HG03460 (cell line): ENCODE data around the gene KRT9.
"Not testable (repeated sequence)": the region's sequence is repeated elsewhere in the genome, so short reads cannot be mapped to it uniquely, and the experiment has no call there.

ENCODE experiments used
- ATAC-seq: cut with Tn5 transposase; IDR thresholded peaks from one replicate; pipeline ENCODE4 v1.9.1; 2021; ENCODE audit not compliant: unreplicated experiment

KRT9 gene, protein sequence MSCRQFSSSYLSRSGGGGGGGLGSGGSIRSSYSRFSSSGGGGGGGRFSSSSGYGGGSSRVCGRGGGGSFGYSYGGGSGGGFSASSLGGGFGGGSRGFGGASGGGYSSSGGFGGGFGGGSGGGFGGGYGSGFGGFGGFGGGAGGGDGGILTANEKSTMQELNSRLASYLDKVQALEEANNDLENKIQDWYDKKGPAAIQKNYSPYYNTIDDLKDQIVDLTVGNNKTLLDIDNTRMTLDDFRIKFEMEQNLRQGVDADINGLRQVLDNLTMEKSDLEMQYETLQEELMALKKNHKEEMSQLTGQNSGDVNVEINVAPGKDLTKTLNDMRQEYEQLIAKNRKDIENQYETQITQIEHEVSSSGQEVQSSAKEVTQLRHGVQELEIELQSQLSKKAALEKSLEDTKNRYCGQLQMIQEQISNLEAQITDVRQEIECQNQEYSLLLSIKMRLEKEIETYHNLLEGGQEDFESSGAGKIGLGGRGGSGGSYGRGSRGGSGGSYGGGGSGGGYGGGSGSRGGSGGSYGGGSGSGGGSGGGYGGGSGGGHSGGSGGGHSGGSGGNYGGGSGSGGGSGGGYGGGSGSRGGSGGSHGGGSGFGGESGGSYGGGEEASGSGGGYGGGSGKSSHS

DNA sequence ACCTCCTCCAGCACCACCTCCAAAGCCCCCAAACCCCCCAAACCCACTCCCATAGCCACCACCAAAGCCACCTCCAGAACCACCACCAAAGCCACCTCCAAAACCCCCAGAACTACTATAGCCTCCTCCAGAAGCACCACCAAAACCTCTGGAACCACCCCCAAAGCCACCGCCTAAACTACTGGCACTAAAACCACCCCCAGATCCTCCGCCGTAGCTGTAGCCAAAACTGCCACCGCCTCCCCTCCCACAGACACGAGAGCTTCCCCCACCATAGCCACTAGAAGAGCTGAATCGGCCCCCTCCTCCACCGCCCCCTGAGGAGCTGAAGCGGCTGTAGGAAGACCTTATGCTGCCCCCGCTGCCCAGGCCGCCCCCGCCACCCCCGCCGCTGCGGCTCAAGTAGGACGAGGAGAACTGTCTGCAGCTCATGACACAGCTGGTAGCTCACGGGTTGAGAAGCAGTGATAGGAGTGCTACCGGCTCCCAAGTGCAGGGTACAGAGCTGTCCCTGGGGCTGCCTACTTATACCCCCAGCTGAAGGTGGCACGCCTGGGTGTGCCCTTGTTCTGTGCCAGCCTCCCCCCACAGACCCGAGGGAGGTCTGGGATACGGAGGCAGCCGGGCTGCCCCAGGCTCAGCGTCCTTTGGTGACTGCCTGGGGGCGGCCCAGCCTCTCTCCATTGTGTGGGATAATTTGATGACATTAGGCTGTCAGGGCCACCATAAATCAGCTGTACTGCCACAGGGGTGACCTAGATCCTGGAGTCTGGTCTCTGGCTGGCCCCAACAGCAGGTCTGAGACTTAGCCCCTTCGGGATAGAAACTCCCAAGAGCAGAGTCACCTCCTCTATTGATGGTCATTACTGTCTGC, at the start of gene KRT9:
Gene KRT9, minus strand, starts transcription at position 499 of the 874 bp plus-strand sequence. Its CDS starts 67 bp downstream, at position 432.
- no peak for ATAC-seq

DNA sequence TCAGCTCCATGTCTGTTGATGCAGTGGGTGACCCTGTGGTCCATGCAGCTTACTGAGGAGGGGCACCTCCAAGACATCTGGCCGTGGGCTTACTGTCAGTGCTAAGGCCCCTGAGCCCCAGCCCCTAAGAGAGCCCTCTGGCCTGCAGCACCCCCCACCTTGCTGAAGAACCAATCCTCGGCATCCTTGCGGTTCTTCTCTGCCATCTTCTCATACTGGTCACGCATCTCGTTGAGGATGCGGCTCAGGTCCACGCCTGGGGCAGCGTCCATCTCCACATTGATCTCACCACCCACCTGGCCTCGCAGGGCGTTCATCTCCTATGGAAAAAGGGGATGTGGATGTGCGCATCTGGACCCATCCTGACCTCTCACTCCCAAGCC, 49.6 kb upstream of the KRT9 start:
- not testable (repeated sequence) for ATAC-seq

DNA sequence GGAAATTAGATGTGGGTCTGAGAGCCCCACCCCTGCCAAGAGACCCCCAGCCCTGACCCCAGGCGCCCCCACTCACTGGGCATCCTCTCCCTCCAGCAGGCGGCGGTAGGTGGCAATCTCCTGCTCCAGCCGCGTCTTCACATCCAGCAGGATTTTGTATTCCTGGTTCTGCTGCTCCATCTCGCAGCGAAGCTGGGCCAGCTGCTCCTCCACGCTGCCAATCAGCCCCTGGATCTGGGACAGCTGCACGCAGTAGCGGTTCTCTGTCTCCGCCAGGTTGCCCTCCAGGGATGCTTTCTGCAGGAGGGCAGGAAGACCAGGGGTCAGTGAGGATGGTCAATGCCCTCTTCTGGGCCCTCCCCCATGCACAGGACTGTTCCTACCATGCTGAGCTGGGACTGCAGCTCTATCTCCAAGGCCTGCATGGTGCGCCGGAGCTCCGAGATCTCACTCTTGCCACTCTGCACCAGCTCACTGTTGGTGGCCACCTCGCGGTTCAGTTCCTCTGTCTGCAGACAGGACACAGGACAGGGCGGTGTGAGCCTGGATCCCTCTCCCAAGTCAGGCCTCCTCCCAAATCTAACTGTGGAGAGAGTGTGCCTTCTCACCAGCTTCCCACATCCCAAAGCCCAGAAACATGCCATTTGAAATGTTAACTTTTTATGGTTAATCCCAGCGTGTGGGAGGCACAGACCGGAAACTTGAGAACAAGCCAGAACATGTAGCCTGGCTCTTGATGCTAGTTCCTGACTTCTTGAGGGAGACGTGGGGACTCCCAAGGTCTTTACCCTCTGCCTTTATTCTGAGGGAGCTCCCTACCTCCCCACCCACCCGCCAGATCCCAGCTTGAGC, 49.0 kb upstream of the KRT9 start:
- ATAC-seq: no peak

DNA sequence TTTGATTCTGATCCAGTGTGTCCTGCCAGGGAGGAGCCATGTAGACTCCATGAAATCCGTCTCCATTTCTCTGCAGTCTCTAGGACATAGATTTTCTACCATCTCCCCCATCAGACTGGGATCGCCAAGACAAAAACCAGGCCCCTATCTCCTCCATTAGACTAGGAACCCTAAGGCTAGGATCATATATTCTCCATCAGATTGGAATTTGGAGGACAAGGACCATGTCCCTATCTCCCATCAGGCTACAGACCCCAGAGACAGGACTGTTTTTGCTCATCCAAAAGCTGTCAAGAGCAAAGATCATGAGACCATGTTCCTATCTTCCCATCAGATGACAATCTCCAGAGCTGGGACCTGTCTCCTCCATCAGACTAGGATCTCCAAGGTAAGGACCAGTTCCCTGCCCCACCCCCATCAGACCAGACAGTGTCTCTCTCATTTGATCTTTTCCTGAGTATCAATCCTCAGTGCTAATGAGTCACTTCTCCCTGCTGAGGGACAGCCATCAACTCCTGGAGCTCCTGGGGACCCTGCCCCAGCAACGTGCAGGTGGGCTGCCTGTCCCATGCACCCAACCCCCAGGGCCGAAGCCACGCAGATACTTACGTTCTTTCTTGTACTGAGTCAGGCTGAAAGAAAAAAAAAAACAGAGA, 48.2 kb upstream of the KRT9 start:
- ATAC-seq: not testable (repeated sequence)

DNA sequence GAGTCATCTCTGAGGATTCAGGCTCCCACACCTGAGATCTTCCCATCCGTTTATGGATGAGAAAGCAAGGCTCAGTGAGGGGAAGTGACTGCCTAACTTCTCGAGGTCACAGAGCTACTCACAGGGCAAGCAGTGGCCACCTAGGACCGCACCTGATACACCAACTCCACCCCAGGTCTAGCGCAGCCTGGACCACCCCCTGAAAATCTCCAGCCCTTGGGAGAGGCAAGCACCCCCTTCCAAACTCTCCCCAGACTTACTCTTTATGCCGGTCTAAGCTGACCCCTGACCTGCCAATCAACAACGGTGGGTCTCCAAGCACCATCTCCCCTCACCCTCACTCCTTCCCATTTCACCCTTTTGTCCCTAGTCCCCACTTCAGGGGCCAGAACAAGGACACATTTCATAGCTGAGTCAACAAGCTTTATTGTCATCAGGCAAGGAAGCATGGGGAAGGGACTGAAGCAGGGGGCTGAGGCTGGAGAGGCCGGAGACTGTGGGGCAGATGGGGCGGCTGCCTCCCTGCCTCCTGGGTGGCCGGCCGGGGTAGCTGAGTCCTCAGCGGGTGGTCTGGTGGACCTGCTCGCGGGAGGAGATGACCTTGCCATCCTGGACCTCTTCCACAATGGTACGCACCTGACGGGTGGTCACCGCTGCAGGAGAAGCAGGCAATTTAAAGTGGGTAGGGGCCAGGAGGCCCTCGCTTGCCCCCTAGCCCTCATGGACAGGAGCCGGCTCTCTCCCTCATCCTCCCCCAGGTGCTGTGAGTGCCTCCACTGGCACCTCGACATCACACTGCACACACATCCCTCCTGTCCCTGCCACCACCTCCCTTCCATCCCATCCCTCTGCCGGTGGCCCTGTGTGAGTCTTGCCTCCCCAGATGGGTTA, 47.4 kb upstream of the KRT9 start:
- ATAC-seq: no peak

DNA sequence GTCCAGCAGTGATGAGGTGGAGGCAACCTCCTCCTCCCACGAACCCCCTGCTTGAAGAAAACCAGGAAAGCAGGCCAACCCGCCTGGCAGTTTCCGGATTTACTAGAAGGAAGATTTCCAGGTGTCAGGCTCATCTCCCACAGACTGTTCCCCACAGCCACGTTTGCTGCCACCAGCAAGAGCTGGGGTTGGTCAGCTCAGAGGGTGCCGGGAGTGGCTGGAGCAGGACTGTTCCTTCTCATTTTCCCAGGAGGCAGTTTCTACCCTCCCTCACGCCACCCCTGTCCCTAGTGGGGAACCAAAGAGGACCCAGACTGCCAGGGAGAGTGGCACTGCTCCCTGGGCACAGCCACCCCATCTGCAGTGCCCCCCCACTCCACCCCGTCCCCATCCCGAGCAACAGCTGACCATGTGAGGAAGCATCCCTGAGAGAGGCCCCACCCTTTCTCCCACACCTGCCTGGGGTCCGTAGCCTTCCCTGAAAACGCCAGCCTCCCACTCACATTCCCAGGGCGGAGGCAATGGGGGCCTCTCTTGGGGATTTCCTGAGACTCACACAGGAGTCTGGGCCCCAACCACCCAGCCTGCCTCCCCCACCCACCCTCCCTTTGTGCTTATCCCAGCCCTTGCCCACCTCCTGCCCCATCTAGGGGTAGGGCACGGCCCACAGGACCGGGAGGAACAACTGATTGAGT, 46.6 kb upstream of the KRT9 start:
- ATAC-seq: no peak

DNA sequence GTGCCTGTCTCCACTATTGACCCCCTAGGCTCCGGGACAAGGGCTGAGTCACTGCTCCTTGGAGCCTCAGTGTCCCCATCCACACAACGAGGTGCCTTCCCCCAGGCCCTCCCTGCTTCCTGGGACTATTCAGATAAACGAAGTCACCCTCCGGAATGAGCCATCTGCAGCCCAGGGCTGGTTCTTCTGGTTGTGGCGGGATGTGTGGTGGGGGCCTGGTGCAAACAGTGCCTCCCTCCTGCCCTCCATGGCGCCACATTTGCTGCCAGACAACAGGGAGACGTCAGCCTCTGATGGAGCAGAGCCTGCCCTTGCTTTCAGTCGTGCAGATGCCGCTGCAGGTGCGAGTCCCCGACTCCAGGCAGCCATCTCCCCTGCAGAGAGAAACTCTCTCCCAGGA, 45.8 kb upstream of the KRT9 start:
- no peak for ATAC-seq

DNA sequence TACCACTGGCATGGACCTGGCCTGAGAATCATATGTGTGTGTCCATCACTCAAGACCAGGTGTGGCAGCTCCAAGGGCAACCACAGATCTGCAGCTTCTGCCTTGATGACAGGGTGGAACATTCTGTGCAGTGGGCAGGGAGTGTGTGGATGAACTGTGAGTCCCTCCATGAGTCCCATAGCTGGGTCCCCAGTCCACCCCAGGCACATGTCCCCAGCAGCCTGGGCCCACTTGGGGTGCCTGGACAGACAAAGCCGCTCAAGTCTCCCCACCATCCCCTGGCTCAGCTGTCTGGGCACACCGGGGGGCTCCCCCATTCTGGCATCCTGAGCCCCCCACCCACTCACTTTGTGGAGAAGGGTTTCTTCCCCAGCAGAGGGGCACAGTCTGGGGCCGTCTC, 45.3 kb upstream of the KRT9 start:
- no peak for ATAC-seq

DNA sequence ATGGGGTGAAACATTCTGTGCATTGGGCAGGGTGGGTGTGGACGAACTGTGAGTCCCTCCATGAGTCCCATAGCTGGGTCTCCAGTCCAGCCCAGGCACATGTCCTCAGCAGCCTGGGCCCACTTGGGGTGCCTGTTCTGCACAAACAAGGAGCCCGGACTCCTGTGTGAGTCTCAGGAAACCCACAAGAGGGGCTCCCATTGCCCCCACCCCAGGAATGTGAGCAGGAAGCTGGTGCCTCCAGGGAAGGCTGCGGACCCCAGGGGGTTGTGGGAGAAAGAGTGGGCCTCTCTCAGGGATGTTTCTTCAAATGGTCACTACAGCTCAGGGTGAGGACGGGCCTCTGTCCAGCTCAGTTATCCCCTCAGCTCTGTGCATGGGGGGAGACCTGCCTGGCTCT, 44.6 kb upstream of the KRT9 start:
- not testable (repeated sequence) for ATAC-seq

DNA sequence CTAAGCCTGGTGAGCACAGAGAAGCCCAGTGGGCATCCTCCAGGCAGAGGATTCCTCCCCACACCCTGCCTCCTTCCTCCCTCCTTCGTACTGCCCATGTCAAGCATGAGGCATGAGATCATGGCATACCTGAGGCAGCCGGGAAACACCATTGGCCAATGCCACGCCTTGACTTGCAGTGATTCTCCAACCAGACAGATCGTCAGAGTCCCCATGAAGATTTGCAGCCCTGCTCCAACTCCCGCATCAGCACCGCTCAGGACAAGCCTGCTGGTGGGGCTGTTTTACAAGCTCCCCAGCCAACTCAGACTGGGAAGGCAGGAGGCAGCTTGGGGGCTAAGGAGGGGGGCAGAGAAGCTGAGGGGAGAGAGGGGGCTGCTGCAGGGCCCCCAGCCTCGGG, 43.6 kb upstream of the KRT9 start:
- no peak for ATAC-seq

DNA sequence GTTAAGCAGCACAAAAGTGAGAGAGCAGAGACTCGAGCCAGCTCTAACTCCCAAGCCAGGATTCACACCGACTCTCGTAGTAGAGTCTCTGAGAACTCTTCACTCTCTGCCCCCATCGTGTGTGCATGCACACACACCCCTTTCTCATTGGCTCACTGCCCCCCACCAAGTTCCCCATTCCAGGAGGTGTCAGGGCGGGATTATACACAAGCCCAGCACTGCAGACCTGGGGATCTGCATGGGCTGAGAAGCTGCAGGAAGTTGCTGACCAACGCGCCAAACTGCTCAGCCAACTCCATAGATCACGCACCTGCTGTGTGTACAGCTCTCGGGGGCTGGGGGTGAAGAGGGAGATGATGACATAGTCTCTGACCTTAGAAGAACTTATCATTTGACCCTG, 42.9 kb upstream of the KRT9 start:
- ATAC-seq: not testable (repeated sequence)

DNA sequence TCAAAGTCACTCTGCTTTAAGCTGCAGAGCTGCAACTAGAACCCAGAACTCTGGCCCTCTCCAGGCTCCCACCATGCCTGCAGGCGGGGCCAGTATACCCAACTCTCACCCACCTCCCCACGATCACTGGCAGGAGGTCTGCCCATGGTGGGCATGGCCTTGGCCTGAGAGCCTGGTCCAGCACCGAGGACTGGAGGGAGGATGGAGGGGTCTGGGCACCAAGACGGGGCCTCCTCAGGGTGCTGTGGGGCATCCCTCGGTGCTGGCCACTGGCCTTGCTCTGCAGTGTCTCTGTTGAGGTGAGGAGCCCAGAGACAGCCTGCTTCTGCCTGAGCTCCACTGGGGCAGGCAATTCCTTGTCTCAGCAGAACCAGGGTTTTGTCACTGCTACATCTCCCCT, 42.2 kb upstream of the KRT9 start:
- ATAC-seq: no peak

DNA sequence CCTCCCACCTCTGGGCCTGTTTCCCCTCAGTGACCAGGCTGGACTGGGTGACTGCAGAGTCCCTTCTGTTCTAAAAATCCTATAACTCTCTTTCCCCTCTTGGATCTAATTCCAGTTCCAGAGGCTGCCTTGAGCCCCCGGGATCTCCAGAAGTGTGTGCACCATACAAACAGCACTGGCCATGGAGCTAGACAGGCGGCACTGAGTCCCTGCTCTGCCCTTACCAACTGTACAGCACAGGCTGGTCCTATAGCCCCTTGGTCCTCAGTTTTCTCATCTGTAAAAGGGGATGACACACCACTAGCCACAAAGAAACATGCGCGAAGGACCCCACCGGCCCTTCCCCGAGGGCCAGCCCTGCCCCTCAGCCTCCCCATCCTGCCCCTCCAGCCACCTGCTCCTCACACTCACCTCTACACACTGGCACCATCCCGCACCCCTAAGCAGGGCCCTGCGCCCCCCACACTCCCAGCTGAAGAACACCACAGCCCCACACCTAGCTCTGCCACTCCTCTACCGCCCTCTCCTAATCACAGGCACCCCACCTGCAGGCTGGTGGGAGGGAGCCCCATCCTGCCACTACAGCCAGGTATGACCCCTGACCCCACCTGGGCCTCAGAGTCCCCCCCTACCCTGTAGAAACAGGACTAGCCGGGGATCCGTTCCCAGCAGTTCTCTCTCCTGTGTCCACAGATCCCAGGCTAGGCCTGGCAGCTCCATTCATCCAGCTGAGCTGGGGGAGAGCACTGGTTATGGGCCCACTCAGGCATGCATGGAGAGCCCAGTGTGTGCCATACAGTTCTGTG, 41.6 kb upstream of the KRT9 start:
- no peak for ATAC-seq

DNA sequence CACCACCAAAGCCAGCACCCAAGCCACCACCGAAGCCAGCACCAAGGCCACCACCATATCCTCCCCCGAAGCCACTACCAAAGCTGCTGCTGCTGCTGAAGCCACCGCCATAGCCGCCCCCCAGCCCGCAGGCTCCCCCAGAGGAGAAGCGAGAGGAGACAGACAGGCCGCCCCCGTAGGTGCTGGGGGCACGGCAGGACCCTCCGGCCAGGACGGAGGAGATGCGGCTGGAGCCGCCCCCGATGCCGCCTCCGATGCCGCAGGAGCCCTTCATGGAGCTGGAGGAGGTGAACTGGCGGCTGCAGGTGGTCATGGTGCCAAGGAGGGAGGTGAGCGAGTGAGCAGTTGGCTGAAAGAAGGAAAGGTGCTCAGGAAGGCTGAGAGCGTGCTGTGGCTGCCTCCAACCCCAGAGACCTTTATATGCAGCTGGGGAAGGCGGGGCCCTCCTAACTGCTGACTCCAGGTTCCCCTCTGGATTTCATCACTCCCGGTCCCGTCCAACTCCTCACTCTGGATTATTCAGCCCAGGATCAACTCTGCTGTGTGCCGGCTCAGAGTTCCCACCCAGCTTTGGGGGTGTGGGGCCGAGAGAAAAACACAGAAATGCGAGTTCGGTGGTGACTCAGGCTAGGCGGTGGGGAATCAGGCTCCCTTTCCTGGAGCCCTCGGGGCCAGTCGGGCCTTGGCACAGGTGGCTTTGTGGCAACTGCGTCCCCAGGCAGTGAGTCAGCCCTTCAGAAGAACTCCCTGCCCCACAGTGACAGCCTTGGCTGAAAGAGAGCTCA, 40.7 kb upstream of the KRT9 start, which contains the start of gene KRT16:
Gene KRT16, minus strand, starts transcription at position 392 of the 785 bp plus-strand sequence. Its CDS starts 79 bp downstream, at position 313.
- ATAC-seq: not testable (repeated sequence)

DNA sequence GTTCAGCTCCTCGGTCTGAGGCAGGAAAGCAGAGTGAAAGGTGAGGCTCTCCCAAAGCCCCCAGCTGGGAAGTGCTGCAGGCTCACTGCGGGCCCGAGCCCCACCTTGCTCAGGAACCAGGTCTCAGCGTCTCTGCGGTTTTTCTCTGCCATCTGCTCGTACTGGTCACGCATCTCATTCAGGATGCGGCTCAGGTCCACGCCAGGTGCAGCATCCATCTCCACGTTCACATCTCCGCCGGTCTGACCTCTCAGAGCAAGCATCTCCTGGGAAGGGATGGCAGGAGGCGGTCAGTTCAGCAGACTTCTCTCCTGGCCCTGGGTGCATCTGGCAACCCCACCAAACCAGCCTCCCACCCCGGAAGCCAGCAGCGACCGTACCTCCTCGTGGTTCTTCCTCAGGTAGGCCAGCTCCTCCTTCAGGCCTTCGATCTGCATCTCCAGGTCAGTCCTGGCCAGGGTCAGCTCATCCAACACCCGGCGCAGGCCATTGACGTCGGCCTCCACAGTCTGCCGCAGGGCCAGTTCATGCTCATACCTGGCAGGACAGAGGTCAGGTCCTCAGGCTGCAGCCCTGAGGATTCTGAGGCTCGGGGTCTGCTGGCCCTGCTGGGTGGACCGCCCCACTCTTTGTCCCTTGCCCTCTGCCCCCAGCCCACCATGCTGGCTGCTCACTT, 39.2 kb upstream of the KRT9 start:
- ATAC-seq: no peak

DNA sequence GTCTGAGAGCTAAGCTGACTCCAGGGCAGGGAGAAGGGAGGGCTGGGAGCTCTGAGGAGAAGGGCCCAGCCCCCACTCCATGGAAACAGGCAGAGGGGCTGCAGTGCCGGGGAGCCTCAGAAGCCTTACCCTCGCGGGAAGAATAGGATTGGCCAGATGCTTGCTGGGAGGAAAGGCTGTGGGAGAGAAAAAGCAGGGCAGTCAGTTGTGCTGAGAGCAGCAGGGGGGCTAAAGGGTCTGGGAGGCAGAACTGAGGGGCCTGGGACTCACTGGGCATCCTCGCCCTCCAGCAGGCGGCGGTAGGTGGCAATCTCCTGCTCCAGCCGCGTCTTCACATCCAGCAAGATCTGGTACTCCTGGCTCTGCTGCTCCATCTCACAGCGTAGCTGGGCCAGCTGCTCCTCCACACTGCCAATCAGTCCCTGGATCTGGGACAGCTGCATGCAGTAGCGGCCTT, 38.2 kb upstream of the KRT9 start:
- not testable (repeated sequence) for ATAC-seq
